Left hindlimb (tissue), 1 donor: Measurements from ENCODE around the gene STMN3.
A peak's percentile ranks its signal among the peaks of the same experiment; 100 is the strongest.
"Not testable (repeated sequence)": the region's sequence is repeated elsewhere in the genome, so short reads cannot be mapped to it uniquely, and the experiment has no call there.

ENCODE experiments used
- DNase-seq: peaks from one replicate; pipeline ENCODE4 v3.0.0-alpha.2; 2018

STMN3 gene

GRCh38 chr20:63630956-63631355 lies 22.3 kb downstream of the STMN3 start:
- DNase-seq = not testable (repeated sequence)

DNA sequence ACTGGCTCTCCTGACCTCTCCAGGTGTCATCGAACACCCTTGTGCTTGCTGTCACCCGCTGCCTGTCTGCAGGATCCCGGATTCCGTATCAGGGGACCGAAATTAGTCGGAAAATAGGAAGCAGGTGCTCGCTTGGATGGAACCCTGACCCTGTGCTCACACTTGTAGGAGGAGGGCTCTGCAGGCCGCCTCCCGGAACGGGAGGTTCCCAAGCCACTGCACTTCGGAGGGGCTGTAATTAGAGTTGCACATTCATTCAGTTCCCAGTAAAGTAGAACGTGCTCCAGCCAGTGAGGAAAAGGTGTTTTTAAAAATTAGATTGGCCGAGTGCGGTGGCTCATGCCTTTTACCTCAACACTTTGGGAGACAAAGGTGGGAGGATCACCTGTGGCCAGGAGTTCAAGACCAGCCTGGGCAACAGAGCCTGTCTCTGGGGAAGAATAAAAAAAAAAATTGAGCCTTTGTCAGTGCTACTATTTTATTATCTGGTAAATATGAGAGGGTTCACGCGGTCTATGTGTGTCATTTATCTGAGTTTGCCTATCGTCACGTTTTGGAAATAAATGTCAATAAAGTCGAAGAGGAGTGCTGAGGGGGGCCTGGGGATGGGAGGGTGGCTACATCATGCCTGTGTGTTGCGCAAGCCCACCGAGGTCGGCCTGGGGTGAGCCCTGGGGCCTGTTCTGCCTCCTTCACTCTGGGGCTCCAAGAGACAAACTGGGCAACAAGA lies 24.8 kb downstream of the STMN3 start:
- peak; percentile 66 for DNase-seq

- DNase-seq = no peak
Observed at GRCh38 chr20:63627751-63628245, 25.4 kb downstream of the STMN3 start.

DNA sequence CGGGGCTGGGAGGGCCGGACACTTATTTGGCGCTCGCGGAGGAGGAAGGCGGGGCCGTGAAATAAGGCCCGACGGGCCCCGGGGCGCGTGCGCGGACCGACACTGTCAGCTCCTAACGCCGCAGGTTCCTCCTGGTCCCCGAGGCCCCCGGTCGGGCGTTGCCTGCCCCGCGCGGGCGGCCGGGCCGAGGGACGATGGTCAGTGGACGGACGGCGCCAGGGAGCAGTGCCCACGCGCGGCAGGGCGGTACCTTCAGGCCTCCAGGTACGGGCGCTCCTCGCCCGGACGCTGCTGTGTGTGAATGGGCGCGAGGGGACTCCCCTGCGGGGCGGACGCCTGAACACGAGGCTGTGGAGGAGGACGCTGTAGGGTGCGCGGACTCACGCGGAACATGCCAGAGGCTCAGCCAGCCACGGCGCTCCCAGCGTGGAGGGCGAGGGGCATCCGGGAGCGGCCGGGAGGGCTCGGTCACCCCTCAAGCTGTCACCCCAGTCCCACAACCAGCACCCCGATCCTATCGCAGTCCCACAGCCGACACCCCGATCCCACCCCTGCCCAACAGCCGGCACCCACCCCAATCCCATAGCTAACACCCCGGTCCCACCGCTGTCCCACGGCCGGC lies 26.0 kb downstream of the STMN3 start:
- peak; percentile 95 for DNase-seq

DNA sequence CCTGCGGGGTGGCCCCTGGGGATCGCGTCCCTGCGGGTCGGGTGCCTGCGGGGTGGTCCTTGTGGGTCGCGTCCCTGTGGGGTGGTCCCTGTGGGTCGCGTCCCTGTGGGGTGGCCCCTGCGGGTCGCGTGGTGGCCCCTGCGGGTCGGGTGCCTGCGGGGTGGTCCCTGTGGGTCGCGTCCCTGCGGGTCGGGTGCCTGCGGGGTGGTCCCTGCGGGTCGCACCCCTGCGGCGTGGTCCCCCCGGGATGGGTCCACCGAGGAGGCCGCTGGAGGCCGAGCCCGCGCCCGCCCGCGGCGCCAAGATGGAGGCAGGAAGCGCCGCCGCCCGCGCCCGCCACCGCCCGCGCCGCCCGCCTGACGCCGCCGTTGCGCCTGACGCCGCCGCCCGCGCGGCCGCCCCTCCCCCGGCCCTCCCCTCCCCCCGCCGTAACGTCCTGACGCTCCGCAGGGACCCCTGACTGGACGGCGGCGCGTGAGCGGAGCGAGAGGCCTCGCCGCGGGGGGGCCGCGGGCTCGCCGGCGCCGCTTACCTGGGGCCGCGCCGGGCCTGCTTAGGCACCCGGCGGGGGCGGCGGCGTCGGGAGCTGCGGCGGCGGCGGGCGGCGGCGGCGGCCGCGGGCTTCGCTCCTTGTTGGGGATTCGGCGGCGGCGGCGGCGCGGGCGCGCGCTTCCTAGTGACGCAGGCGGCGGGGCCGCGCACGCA lies 26.6 kb downstream of the STMN3 start, which contains the start of gene GMEB2:
Gene GMEB2 (minus strand): TSS at position 678 of the 705 bp plus-strand sequence. CDS start 7,704 bp downstream, outside the sequence.
- peak; percentile 90 for DNase-seq

DNA sequence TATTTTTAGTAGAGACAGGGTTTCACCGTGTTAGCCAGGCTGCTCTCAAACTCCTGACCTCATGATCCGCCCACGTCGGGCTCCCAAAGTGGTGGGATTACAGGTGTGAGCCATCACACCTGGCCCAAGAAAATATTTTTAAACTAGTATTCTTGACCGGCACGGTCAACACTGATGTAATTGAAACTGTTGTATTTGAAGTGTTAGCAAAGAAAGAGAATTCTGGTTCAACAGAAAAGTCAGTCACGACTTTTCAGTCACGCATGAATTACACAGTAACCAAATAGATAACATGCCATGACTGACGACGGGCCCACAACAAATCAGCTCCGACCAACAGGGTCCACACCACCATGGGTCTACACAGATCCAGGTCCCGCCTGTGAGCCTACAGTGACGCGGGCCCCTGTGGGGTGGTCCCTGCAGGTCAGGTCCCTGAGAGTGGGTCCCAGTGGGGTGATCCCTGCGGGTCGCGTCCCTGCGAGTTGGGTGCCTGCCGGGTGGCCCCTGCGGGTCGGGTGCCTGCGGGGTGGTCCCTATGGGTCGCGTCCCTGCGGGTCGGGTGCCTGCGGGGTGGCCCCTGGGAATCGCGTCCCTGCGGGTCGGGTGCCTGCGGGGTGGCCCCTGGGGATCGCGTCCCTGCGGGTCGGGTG lies 27.3 kb downstream of the STMN3 start:
- DNase-seq = peak; percentile 62

GRCh38 chr20:63624486-63624885 lies 28.7 kb downstream of the STMN3 start:
- DNase-seq = no peak

GRCh38 chr20:63622732-63623131 lies 30.5 kb downstream of the STMN3 start:
- no peak for DNase-seq

GRCh38 chr20:63622096-63622495 lies 31.1 kb downstream of the STMN3 start:
- no peak for DNase-seq

- no peak for DNase-seq
Observed at GRCh38 chr20:63620991-63621390, 32.2 kb downstream of the STMN3 start.

DNA sequence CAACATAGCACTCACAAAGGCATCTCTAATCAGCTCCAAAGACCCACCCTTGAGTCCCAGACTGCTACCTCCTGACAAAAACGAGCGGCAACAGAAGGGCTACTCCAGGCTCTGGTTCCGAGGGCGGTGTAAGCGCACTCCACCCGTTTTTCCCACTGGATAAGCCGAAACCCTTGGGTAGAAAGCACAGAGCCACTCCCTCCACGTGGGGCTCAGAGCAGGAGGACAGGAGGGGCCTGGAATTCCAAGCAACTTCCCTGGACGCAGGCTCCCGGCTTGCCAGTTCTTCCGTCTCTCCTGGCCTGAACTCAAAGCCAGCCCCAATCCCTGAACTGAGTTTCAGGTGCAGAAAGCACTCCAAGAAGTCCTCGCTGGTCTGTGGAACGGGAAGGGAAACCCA lies 33.7 kb downstream of the STMN3 start:
- DNase-seq = no peak

GRCh38 chr20:63619086-63619485 lies 34.1 kb downstream of the STMN3 start:
- DNase-seq = no peak

GRCh38 chr20:63618291-63618980 lies 34.8 kb downstream of the STMN3 start:
- no peak for DNase-seq

GRCh38 chr20:63617876-63618265 lies 35.4 kb downstream of the STMN3 start:
- no peak for DNase-seq

GRCh38 chr20:63617092-63617875 lies 35.9 kb downstream of the STMN3 start:
- no peak for DNase-seq

DNA sequence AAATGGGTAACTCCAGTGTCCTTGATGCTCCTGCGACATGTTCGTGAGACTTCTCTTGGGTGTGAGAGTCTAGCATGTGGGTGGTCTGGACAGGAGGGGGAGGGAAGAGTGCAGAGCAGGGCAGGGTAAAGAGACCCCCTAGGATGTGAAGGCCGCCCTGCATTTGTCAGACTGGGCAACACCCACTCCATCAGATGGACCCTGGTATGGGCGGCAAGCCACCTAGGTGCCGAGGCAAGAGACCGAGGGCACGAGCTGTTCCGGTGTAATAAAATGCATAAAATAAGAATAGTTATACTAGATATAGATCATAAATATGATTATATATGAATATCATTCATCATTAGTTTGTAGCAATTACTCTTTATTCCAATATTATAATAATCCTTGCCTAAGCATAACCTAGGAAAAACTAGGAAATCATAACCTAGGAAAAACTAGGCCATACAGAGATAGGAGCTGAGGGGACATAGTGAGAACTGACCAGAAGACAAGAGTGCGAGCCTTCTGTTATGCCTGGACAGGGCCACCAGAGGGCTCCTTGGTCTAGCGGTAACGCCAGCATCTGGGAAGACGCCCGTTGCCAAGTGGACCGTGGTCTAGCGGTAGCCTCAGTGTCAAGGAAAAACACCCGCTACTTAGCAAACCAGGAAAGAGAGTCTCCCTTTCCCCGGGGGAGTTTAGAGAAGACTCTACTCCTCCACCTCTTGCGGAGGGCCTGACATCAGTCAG lies 39.2 kb downstream of the STMN3 start:
- not testable (repeated sequence) for DNase-seq

GRCh38 chr20:63612276-63612931 lies 40.8 kb downstream of the STMN3 start:
- no peak for DNase-seq

DNA sequence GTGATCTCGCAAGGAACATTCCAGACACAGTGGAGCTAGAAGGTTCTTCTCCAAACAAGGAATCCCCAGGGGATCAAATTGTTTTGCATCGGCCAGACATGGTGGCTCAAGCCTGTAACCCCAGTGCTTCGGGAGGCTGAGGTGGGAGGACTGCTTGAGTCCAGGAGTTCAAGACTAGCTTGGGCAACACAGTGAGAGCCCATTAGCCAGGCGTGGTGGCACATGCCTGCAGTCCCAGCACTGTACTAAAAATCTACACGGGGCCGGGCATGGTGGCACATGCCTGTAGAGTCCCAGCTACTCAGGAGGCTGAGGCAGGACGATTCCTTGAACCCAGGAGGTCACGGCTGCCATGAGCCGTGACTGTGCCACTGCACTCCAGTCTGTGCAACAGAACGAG lies 41.6 kb downstream of the STMN3 start:
- no peak for DNase-seq

DNA sequence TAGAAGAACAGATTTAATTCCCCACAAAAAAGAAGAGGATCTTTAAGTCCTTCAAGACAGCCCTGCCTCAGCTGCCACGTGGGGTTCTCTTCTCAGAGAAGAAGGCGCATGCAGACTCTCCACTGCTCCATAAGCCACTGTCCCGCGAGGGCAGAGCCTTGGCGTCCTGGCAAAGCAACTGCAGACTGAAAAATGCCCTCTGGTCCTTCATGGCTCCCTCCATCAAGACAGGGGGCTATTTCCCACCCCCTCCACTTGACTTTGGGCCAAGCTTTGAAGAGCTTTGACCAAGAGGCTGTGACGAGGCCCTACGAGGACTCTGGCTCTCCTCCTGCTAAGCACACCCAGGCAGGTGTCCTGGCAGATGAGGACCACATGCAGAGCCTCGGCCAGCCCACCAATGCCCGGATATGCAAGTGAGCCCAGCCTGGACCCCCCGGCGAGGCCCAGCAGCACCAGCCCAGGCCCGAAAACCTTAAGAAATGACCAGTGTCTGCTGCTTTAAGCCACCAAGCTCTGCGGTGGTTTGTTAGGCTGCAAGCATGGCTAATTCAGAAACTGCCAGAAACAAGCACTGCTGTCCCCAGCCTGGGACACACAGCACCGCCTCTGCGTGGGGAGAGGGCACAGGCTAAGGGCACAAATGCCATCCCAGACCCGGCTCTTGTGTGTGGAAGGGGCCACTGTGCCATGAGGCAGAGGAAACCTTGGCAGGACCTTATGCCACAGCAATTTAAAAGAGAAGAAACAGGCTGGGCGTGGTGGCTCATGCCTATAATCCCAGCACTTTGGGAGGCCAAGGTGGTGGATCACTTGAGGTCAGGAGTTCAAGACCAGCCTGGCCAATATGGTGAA lies 42.4 kb downstream of the STMN3 start:
- no peak for DNase-seq
